ENCODE measurements around the gene UCN3. TPM values are rescaled to one million over a fixed set of nuclear protein-coding genes. Genes with fewer than 3 reads are reported as not detected.

UCN3 gene
- total RNA-seq, 1 experiment from 2014 or later = not detected

GRCh38 chr10:5365928-5366327 lies 1.2 kb downstream of the UCN3 start:
- H3K4ac ChIP-seq (ENCODE audit: low read depth, low read length) = no peak overlapping the region
- H3K56ac ChIP-seq (ENCODE audit: insufficient read length, low read depth, low read length) = no peak overlapping the region
- H3K79me1 ChIP-seq (ENCODE audit: insufficient read depth, low read depth, low read length, poor library complexity, severe bottlenecking) = no peaks in the 10 kb centered on the region
- H3K18ac ChIP-seq (ENCODE audit: insufficient read length, low read depth, low read length) = no peak overlapping the region
- H4K5ac ChIP-seq (ENCODE audit: insufficient read length, low read depth, low read length) = no peak overlapping the region
- no peaks in the 10 kb centered on the region for H3K9me3 ChIP-seq (ENCODE audit: control insufficient read depth, low read depth, low read length)
- no peak for TF ChIP-seq CTCF (conservative IDR thresholded peaks at IDR 0.05)
- no peaks in the 10 kb centered on the region for H3K79me2 ChIP-seq (ENCODE audit: insufficient read depth, low read length)
- H3K27ac ChIP-seq (ENCODE audit: insufficient read length, low read depth, low read length) = no peak overlapping the region
- no peaks in the 10 kb centered on the region for H3K4me1 ChIP-seq (ENCODE audit: insufficient read depth, low read length)
- no peak overlapping the region for H2AK5ac ChIP-seq (ENCODE audit: insufficient read length, low read length)
- H2BK120ac ChIP-seq (ENCODE audit: low read depth, low read length, poor library complexity, severe bottlenecking) = no peak overlapping the region
- no peak overlapping the region for H2BK5ac ChIP-seq (ENCODE audit: insufficient read length, low read length)
- no peak overlapping the region for H3K14ac ChIP-seq (ENCODE audit: insufficient read depth, low read length)
- Mint-ChIP-seq H3K9me3 (peaks cover 17 to 55% of the 10 kb centered on the region in 2 experiments), H3K4me3 (no peak overlapping the region), H3K27ac (no peak overlapping the region), H3K27me3 (ENCODE audit: low read depth) (peaks cover 4% of the 10 kb centered on the region), H3K36me3 (ENCODE audit: insufficient read depth in 1 of 3, low read depth in 3 of 3) (peaks cover 6 to 13% (median 8%) of the 10 kb centered on the region in 3 experiments; a peak in 6 of 7 replicates), H3K4me1 (no peaks in the 10 kb centered on the region)
- H2BK20ac ChIP-seq (ENCODE audit: low read depth, low read length, poor library complexity, severe bottlenecking) = no peak overlapping the region
- no peak overlapping the region for H2BK12ac ChIP-seq (ENCODE audit: insufficient read length, low read depth, low read length)
- H2AFZ ChIP-seq (ENCODE audit: low read length) = no peak overlapping the region
- H2BK15ac ChIP-seq (ENCODE audit: low read depth, low read length) = no peak overlapping the region
- H3T11ph ChIP-seq (ENCODE audit: low read length) = no peak overlapping the region
- no peak overlapping the region for H3K9ac ChIP-seq (ENCODE audit: extremely low read depth, insufficient read length, low read length)
- no peak overlapping the region for H3K23ac ChIP-seq (ENCODE audit: insufficient read length, low read depth, low read length)
- no peaks in the 10 kb centered on the region for H3K23me2 ChIP-seq (ENCODE audit: insufficient read length, low read depth, low read length, poor library complexity, severe bottlenecking)
- H4K91ac ChIP-seq (ENCODE audit: insufficient read length, low read depth, low read length) = no peak overlapping the region
- H3K27me3 ChIP-seq (ENCODE audit: insufficient read depth, low read length) = no peaks in the 10 kb centered on the region
- WGBS (ENCODE audit: extremely low coverage, insufficient read length, low lambda C conversion rate) = no CpG with 5 or more reads among the region's 5 CpGs
- no peak overlapping the region for H3K4me2 ChIP-seq (ENCODE audit: insufficient read depth, insufficient read length, low read length)
- no peak for DNase-seq
- no peaks in the 10 kb centered on the region for H4K20me1 ChIP-seq (ENCODE audit: control insufficient read depth, insufficient read depth, insufficient read length)
- no peak overlapping the region for H4K8ac ChIP-seq (replicated peaks; ENCODE audit: insufficient read length, low read depth, low read length)

Measured in H9 (cell line).